ENCODE measurements around the gene ERG. TPM values are rescaled to one million over a fixed set of nuclear protein-coding genes. Genes with fewer than 3 reads are reported as not detected.
A peak's percentile ranks its signal among the peaks of the same experiment; 100 is the strongest.

Gene ERG
- total RNA-seq, 1 donor from 2014 or later = not detected

GRCh38 chr21:38402795-38403194 lies 95.5 kb downstream of the ERG start:
- Mint-ChIP-seq H3K36me3 (ENCODE audit: unreplicated experiment) (no peaks in the 10 kb centered on the region), H3K4me1 (ENCODE audit: low read depth, unreplicated experiment) (peaks cover 5% of the 10 kb centered on the region), H3K27me3 (ENCODE audit: unreplicated experiment) (no peaks in the 10 kb centered on the region), H3K27ac (ENCODE audit: unreplicated experiment) (no peak overlapping the region), H3K9me3 (ENCODE audit: unreplicated experiment) (no peaks in the 10 kb centered on the region), H3K4me3 (ENCODE audit: unreplicated experiment) (no peak overlapping the region)
- no peak for DNase-seq
- TF ChIP-seq, protein P1, sequence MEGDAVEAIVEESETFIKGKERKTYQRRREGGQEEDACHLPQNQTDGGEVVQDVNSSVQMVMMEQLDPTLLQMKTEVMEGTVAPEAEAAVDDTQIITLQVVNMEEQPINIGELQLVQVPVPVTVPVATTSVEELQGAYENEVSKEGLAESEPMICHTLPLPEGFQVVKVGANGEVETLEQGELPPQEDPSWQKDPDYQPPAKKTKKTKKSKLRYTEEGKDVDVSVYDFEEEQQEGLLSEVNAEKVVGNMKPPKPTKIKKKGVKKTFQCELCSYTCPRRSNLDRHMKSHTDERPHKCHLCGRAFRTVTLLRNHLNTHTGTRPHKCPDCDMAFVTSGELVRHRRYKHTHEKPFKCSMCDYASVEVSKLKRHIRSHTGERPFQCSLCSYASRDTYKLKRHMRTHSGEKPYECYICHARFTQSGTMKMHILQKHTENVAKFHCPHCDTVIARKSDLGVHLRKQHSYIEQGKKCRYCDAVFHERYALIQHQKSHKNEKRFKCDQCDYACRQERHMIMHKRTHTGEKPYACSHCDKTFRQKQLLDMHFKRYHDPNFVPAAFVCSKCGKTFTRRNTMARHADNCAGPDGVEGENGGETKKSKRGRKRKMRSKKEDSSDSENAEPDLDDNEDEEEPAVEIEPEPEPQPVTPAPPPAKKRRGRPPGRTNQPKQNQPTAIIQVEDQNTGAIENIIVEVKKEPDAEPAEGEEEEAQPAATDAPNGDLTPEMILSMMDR (IDR thresholded peaks at IDR 0.05; ENCODE audit: partially characterized antibody, unreplicated experiment) = no peak

- no peak overlapping the region for H3K27ac Mint-ChIP-seq (ENCODE audit: unreplicated experiment)
- TF ChIP-seq, protein P1 (IDR thresholded peaks at IDR 0.05; ENCODE audit: partially characterized antibody, unreplicated experiment) = no peak
- DNase-seq = no peak
- no peak overlapping the region for H3K4me3 Mint-ChIP-seq (ENCODE audit: unreplicated experiment)
- H3K36me3 Mint-ChIP-seq (ENCODE audit: unreplicated experiment) = no peaks in the 10 kb centered on the region
- H3K9me3 Mint-ChIP-seq (ENCODE audit: unreplicated experiment) = no peaks in the 10 kb centered on the region
- peaks cover 5% of the 10 kb centered on the region for H3K4me1 Mint-ChIP-seq (ENCODE audit: low read depth, unreplicated experiment)
- H3K27me3 Mint-ChIP-seq (ENCODE audit: unreplicated experiment) = no peaks in the 10 kb centered on the region
Observed at GRCh38 chr21:38402291-38402690, 96.0 kb downstream of the ERG start.

GRCh38 chr21:38401191-38401926 lies 96.9 kb downstream of the ERG start:
- H3K9me3 Mint-ChIP-seq (ENCODE audit: unreplicated experiment) = peaks cover 1% of the 10 kb centered on the region
- H3K27me3 Mint-ChIP-seq (ENCODE audit: unreplicated experiment) = peaks cover 2% of the 10 kb centered on the region
- TF ChIP-seq, protein P1 (IDR thresholded peaks at IDR 0.05; ENCODE audit: partially characterized antibody, unreplicated experiment) = no peak
- H3K27ac Mint-ChIP-seq (ENCODE audit: unreplicated experiment) = peak overlapping the region; percentile 38
- no peak for DNase-seq
- no peak overlapping the region for H3K4me3 Mint-ChIP-seq (ENCODE audit: unreplicated experiment)
- H3K36me3 Mint-ChIP-seq (ENCODE audit: unreplicated experiment) = no peaks in the 10 kb centered on the region
- peaks cover 5% of the 10 kb centered on the region for H3K4me1 Mint-ChIP-seq (ENCODE audit: low read depth, unreplicated experiment)

GRCh38 chr21:38400195-38400919 lies 97.9 kb downstream of the ERG start:
- Mint-ChIP-seq H3K36me3 (ENCODE audit: unreplicated experiment) (no peaks in the 10 kb centered on the region), H3K27ac (ENCODE audit: unreplicated experiment) (no peak overlapping the region), H3K27me3 (ENCODE audit: unreplicated experiment) (peaks cover 2% of the 10 kb centered on the region), H3K4me3 (ENCODE audit: unreplicated experiment) (no peak overlapping the region), H3K4me1 (ENCODE audit: low read depth, unreplicated experiment) (peaks cover 5% of the 10 kb centered on the region), H3K9me3 (ENCODE audit: unreplicated experiment) (peaks cover 1% of the 10 kb centered on the region)
- TF ChIP-seq, protein P1 (IDR thresholded peaks at IDR 0.05; ENCODE audit: partially characterized antibody, unreplicated experiment) = no peak
- DNase-seq = no peak

DNA sequence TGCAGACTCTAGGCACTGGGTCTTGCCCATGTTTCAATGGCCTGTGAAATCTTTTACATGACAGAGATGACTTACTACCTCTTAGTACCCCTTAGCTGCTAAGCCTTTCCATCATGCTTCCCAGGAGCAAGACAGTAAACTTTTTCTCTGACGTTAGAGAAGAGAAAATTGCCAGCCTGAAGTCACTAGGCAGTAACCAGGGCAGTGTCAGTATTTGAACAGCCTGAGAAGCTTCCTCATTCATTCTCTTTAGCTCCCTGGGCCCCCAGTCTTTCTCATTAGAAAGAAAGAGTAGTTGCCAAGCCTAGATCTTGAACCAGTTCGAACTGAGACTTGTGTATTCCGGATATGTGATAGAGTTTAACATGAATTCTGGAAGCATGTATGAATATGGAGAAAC lies 99.2 kb downstream of the ERG start:
- Mint-ChIP-seq H3K36me3 (ENCODE audit: unreplicated experiment) (no peaks in the 10 kb centered on the region), H3K4me1 (ENCODE audit: low read depth, unreplicated experiment) (peaks cover 5% of the 10 kb centered on the region), H3K4me3 (ENCODE audit: unreplicated experiment) (no peak overlapping the region), H3K27me3 (ENCODE audit: unreplicated experiment) (peaks cover 2% of the 10 kb centered on the region), H3K9me3 (ENCODE audit: unreplicated experiment) (peaks cover 1% of the 10 kb centered on the region), H3K27ac (ENCODE audit: unreplicated experiment) (no peak overlapping the region)
- no peak for DNase-seq
- TF ChIP-seq, protein P1 (IDR thresholded peaks at IDR 0.05; ENCODE audit: partially characterized antibody, unreplicated experiment) = no peak
